ACHN (cell line): ENCODE data around the gene FRMPD1.
"Not testable (repeated sequence)": the region's sequence is repeated elsewhere in the genome, so short reads cannot be mapped to it uniquely, and the experiment has no call there.

Source experiments
- DNase-seq: peaks from one replicate; pipeline ENCODE4 v3.0.0-alpha.2; 2015
- in situ Hi-C: cut with HindIII; loops from 2 replicates; pipeline ENCODE4 v1.10.0; 2017; ENCODE audit warnings: low sequenced_read_pairs, low pct_ligation_motif_present, low pct_unique_long_range_greater_than_20kb

The FRMPD1 gene

DNA sequence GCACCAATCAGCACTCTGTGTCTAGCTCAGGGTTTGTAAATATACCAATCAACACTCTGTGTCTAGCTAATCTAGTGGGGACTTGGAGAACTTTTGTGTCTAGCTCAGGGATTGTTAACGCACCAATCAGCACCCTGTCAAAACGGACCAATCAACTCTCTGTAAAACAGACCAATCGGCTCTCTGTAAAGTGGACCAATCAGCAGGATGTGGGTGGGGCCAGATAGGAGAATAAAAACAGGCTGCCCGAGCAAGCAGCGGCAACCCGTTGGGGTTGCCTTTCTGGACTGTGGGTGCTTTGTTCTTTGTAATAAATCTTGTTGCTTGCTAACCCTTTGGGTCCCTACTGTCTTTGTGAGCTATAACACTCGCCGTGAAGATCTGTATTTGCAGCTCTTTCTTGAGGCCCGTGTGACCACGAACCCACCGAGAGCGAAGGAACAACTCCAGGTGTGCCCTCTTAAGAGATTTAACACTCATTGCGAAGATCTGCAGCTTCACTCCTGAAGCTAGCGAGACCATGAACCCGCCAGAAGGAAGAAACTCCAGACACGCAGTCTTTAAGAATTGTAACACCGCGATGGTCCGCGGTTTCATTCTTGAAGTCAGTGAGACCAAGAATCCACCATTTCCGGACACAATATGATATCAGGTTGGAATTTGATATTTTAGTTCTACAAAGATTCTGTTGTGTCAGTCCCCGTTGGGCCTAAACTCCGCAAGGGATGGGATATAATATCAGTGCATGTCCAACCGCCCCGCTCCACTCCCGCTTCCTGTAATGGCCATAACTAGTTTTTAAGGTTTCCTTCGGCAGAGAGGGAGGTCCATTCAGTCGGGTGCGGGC lies 102.1 kb downstream of the FRMPD1 start:
- in situ Hi-C loops, result no loop called here
- no peak for DNase-seq

DNA sequence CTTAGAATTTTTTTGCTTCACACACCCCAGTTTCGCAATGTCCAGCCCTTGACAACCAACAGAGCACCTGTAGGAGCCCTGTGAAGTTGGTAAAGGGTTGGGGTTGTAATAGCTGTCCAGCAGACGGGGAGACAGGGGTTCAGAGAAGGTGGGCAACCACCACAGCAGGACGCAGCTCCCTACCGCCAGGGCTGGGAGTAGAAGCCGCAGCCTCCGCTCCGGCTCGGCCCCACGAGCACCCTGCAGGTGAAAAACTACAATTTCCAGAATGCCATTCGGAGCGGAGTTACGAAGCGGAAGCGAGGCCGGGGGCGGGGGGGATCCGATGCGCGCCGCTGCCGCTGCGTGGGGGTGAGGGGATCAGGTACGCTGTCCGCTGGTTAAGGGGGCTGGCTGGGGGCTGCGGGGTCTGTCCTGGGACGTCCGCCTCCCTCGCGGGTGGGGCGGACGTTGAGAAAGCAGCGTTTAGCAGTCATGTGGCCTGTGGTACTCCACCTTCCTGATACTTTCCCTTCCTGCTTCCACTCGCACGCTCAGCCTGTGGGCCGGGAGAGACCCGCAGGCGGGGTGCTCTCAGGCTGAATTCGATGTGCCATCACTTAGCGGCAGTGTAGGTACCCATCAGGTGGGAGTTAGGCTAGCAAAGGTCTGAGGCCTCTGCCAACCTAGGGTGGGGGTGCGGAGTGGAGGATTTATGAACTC lies 102.9 kb downstream of the FRMPD1 start, which contains the start of gene TRMT10B:
TSS of gene TRMT10B (plus strand) at position 317 of the 702 bp plus-strand sequence. CDS start 8,127 bp downstream, outside the sequence.
- DNase-seq, result peak; percentile 73
- in situ Hi-C loops, result no loop called here

DNA sequence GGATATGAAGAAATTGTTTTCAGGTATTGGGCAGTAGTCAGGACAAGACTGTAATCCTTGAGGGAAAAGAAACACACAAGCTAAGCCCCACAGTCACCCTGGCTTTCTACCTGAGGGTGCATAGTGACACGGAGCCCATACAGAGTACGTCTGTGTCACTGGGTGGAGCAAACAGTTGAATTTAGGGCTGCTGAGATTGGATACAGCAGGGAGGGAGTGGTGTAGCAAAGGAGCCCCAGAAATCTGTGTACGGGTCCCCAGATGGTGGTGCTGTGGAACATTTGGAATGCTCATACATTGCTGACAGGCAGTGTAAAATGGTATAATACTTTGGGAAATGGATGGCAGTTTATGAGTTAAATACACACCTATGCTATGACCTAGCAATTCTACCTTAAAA lies 108.0 kb downstream of the FRMPD1 start:
- DNase-seq, result no peak
- in situ Hi-C loops, result no loop called here

DNA sequence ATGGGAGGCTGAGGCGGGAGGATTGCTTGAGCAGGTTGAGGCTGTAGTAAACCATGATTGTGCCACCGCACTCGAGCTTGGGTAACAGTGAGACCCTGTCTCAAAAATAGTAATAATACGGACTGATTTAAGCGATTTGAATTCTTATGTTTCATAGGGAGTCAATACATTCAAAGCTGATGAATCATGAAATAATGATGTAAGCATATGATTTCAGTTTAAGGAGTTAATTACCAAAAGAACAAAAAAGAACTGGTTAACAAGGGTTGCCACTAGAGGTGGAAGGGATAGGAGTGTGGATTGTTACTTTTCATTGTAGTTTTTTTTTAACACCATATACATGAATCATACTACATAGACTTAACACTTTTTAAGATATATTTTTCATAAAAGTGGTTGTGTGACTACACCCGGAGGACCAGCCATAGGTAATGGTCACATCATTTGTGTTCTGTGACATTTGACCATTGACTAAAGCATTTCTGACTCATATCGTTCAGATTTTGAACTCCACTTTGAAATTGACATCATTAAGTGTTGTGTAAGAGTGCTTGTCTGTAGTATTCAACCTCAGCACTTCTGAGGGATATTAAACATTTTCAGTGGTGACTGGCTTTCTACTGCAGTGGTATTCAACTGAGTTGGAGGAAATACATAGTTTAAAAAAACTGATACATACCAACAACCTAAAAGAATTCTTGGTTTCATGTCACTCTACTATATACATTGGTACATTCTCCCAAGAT lies 109.8 kb downstream of the FRMPD1 start:
- in situ Hi-C loops, result no loop called here
- DNase-seq, result no peak

DNA sequence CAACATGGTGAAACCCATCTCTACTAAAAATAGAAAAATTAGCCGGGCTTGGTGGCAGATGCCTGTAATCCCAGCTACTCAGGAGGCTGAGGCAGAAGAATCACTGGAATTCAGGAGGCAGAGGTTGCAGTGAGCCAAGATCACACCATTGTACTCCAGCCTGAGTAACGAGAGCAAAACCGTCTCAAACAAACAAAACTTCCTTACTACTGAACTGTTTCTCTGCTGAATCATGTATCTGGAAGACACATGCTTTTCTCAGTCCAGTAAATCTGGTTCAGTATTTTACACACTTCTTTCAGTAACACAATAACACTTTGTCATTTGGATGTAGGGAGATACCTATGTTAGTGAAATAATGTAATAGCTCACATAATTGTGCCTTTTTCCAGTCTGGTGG lies 110.8 kb downstream of the FRMPD1 start:
- no peak for DNase-seq

DNA sequence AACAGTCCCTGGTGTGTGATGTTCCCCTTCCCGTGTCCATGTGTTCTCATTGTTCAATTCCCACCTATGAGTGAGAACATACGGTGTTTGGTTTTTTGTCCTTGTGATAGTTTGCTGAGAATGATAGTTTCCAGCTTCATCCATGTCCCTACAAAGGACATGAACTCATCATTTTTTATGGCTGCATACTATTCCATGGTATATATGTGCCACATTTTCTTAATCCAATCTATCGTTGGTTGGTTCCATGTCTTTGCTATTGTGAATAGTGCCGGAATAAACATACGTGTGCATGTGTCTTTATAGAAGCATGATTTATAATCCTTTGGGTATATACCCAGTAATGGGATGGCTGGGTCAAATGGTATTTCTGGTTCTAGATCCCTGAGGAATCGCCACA lies 114.5 kb downstream of the FRMPD1 start:
- in situ Hi-C loops, DNase-seq: not testable (repeated sequence)

More for the DNA sequence above, 110.8 kb downstream of the FRMPD1 start:
- in situ Hi-C loops, result no loop called here

DNA sequence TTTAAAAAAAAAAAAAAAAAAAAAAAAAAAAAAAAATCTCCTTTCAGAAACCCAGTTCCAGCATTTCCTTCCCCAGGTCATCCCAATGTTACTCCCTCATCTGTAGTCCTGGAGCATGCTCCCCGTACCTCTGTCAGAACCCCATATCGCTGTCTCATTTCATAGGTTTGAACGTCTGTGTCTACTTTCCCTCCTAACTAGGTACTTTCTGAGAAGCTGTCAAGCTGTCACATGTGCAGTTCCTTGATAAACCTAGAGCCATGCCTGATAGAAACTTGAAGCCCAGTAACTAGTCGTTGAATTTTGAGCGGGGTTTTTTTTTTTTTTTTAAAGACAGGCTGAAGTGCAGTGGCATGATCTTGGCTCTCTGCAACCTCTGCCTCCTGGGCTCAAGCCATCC lies 118.6 kb downstream of the FRMPD1 start:
- no peak for DNase-seq
- in situ Hi-C loops, result no loop called here

DNA sequence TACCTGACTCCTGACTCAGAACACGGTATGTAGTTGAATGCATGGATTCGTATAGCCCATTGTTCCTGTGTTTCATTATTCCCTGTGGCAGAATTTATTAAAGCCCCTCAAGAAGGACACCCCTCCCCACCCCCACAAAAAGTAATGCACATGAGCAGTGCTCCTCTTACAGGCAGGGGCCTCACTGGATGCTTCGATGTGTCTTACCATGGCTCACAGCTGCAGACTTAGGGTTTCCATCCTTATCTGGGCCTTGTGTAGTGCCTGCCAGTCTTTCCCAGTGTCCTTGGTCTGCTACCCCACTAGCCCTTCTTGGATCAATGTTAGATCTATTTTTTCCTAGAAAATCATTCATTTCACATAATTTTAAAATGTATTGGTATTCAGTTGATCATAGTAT lies 119.2 kb downstream of the FRMPD1 start:
- DNase-seq, result no peak
- in situ Hi-C loops, result no loop called here

DNA sequence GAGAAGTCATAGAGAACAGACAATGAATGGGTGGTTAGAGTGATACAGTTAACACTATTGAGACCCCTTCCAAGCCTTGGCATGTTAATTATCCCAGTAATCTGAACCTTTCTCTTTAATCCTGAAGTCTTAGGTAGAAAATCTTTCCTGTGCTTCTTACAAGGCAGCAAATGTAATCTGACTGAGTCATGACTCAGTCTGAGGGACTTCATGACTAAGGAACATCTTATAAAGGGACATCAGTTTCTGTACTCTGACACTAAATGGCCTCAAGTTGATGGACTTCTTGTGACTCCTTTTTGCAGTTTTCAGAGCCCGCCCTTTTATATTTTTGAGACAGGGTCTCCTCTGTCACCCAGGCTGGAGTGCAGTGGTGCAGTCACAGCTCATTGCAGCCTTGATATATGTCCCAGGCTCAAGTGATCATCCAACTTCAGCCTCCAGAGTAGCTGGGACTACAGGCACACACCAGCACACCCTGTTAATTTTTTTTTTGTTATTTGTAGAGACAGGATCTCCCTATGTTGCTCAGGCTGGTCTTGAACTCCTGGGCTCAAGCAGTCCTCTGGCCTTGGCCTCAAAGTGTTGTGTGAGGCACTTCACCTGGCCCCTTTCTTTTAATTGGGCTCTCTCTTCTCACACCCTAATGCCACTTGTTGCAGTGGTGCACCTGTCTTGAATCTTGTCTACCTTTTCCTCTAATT lies 124.6 kb downstream of the FRMPD1 start:
- in situ Hi-C loops, result no loop called here
- no peak for DNase-seq

DNA sequence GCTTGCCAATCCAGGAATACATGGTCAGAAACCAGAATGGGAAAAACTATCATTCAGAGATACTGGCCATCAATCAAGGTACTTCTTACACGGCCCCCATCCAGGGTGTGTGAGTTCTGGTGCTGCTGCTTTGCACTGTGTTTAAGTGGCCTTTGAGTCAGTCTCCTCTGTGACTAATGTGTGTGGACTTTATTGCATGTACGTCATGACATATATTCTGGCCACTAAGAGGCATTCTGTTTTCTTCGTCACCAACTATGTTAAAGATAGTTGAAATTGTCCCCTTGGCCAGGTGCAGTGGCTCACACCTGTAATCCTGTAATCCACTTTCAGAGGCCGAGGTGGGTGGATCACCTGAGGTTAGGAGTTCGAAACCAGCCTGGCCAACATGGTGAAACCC lies 125.6 kb downstream of the FRMPD1 start:
- no peak for DNase-seq
- in situ Hi-C loops, result no loop called here

DNA sequence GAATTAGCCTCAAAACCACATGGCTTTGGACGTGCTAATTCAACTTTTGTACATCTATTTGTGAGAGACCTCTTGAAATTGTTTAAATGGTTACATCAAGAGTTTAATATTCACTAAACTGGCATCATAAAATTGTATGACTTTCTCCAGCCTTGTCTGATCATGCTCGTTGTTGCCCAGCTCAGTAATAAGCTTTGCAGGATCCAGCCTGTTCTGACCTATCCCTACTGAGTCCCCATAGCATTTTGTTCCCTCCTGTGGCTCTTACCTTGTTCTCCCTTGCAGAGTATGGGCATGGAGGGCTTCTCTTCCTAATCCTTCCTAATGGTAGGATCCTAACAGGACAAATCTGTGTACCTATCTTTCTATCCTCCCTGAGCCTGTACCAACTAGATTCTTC lies 127.8 kb downstream of the FRMPD1 start:
- in situ Hi-C loops, result no loop called here
- no peak for DNase-seq

DNA sequence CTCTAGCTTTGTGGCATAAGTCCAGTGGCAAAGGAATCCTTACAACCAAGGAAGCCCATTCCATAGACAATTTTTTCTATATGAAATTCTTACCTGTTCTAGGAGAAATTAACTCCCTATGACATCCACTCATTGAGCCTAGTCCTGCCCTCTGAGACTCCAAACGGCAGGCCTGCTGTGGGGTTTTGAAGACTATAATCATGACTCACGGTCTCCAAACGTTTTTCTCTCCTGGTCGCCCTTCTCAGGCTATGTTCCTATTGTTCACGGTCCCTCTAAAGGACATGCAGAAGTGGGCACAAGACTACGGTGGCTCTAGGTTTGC lies 133.5 kb downstream of the FRMPD1 start:
- DNase-seq, result peak; percentile 10
- in situ Hi-C loops, result no loop called here

DNA sequence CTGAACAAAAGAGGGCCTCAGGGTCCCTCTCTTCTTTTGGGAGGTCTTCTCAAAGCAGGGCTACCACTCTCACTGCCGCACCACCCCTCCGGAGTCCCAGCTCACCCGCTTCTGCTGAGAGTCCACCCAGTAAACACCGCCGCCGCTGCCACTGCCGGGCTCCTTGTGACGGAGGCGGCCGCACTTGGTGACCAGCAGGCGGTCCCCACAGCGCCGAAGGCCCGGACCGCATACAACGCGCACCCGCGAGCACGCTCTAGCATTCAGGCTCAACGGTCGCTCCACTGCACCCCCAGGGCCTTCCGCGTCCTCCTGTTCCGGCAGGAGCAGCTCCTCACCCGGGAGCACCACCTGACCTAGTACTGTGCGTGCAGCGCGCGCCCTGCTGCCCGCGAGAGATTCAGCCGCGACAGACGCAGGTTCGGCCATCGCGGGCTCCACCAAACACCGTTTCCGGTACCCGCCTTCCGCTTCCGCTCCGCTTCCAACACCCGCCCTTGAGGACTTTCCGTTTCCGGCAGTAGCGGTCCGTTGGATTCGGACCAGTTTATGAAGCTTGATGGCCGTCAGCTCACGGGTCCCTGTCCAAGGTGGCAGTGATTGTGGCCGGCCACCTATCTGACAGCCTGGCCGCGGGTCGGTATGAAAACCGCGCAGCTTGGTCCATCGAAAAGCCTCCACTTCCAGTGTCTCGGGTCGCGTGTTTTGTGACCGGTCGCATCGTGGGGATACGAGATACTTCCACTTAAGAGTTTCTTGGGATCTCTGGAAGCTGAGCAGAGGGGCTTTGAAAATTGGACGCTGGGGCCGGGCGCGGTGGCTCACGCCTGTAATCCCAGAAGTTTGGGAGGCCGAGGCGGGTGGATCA lies 134.1 kb downstream of the FRMPD1 start, which contains the start of gene EXOSC3:
TSS of gene EXOSC3 (minus strand) at position 449 of the 868 bp plus-strand sequence. CDS start at position 429, 20 bp downstream.
- in situ Hi-C loops, result no loop called here

DNA sequence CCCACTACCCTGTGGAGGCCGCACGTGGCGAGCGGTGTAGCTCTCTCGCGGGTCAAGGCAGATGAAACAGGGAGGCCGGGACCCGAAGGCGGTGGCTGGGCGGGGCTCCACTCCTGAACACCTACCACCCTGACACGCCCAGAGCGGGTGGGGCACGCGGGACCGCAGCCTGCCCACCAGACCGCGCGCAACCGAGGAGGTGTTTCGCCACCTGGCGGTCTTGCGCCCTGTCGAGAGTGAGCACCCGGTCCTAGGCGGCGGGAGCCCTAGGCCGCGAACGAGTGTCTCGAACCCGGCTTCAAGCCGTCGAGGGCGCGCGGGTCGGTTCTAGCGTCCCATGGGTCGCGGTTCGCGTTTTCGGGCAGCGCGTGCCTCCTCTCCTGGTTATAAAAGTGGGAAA lies 136.3 kb downstream of the FRMPD1 start:
- in situ Hi-C loops, result no loop called here
- no peak for DNase-seq

More for the DNA sequence above, 134.1 kb downstream of the FRMPD1 start, which contains the start of gene EXOSC3:
- DNase-seq, result peak; percentile 89

DNA sequence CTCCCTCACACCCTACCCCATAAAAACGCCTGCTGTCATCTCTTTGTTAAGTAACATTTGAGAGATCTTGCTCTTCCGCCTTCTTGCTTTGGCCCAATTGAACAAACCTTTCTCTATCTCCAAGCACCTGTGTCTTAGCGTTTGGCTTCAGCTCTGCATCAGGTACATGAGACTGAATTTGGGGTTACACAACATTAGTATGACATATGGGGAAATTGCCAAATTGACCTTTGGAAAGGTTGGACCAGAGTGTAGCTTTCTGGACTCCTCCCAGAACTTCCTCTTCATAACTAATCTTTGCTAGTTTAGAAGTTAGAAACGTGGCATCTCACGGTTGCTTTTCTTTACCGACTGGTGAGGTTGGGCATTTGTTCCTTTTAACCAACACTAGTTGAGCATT lies 137.6 kb downstream of the FRMPD1 start:
- in situ Hi-C loops, result no loop called here
- DNase-seq, result no peak

DNA sequence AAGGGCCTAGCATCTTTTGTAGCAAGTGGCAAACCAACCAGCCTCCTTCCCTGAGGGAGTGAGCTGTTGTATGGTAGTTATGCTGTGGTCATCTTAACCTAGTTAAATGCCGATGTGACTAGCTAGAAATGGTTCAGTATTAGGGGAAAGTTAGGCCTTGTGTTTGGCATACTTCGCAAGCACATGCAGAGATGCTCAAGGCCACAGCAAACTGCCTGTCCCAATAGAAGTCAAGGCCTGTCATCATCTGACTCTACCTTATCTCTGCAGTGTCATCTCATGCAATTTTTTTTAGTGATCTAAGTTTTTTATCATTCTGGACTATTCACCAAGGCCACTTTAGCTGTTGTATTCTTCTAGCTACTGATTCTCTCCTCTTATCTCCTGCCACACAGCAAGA lies 139.3 kb downstream of the FRMPD1 start:
- no peak for DNase-seq
- in situ Hi-C loops, result no loop called here

DNA sequence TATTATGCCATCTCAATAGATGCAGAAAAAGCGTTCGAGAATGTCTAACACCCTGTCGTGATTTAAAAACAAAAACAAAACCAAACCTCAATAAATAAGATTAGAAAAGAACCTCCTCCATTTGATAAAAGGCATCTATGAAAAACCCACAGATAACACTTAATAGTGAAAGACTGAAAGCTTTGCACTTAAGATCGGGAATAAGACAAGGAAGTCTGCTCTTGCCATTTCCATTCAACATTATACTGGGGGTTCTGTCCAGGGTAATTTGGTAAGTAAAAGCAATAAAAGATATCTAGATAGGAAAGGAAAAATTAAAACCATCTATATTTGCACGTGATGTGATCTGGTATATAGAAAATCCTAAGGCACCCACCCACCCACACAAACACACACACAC lies 141.4 kb downstream of the FRMPD1 start:
- no peak for DNase-seq
- in situ Hi-C loops, result no loop called here

DNA sequence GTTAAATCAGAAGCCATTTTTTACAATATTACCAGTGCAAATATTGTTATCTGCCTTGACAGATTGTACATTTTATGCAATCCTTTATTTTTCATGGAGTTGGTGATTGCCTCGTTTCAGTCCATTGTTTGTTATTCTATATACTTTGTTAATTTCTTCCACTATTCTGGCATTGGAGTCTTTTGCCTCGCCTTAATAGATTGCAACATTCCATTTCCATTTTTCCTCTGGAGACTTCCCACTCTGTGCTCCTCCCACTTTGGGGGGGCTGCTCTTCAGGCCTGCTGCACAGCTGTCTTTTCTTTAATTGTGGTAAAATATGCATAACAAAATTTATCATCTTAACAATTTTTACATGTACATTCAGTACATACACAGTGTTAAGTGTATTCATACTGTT lies 145.5 kb downstream of the FRMPD1 start:
- in situ Hi-C loops, result no loop called here
- DNase-seq, result no peak
